Measurements from ENCODE around the gene CRYGN. TPM values are rescaled to one million over a fixed set of nuclear protein-coding genes. Genes with fewer than 3 reads are reported as not detected.

The CRYGN gene
- total RNA-seq, 1 donor from 2014 or later = 2.5 TPM

GRCh38 chr7:151437159-151437553 lies 2.8 kb downstream of the CRYGN start:
- no peak for DNase-seq (ENCODE audit: low spot score, unreplicated experiment)
- H3K9me3 Mint-ChIP-seq (ENCODE audit: low read depth) = no peaks in the 10 kb centered on the region

DNA sequence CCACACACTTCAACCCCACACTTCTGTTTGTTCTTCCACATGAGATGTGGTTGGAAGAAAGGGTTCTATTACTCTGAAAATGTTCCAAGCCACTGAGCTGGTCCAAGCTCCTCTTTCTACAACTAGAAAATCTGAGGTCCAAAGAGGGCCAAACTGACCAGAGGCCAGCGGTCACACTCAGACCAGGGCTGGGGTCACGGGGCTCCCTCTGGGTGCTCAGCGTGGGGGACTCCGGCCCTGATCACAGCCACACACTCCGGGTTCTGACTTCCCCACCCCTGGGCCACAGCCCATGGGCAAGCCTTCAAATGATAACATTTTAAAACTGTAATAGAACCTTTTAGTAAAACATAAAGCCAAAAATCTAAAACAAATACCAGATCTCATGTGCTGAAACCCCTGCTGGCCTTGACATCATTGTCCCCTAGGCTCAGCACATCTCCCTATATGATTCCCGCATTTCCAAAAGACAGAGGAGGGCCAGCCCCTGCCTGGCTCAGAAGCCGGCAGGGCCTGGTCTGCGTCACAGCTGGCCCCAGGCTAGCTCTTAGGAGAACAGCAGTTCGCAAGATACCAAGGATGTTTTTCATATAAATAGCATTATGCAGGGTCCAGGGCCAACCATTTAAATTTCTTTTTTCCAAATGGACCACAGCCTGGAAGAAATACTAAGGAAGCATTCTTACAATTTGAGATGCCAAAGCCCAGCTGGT lies 3.3 kb downstream of the CRYGN start:
- DNase-seq (ENCODE audit: low spot score, unreplicated experiment) = no peak
- no peaks in the 10 kb centered on the region for H3K9me3 Mint-ChIP-seq (ENCODE audit: low read depth)
- H3K27me3 Mint-ChIP-seq = peaks cover 15% of the 10 kb centered on the region
- H3K4me1 Mint-ChIP-seq (ENCODE audit: low read depth) = peaks cover 3% of the 10 kb centered on the region
- no peak overlapping the region for H3K4me3 Mint-ChIP-seq (ENCODE audit: low read depth)
- H3K36me3 Mint-ChIP-seq (ENCODE audit: insufficient read depth) = no peaks in the 10 kb centered on the region
- peak overlapping the region; percentile 22 for H3K27ac Mint-ChIP-seq
- TF ChIP-seq, protein P1, sequence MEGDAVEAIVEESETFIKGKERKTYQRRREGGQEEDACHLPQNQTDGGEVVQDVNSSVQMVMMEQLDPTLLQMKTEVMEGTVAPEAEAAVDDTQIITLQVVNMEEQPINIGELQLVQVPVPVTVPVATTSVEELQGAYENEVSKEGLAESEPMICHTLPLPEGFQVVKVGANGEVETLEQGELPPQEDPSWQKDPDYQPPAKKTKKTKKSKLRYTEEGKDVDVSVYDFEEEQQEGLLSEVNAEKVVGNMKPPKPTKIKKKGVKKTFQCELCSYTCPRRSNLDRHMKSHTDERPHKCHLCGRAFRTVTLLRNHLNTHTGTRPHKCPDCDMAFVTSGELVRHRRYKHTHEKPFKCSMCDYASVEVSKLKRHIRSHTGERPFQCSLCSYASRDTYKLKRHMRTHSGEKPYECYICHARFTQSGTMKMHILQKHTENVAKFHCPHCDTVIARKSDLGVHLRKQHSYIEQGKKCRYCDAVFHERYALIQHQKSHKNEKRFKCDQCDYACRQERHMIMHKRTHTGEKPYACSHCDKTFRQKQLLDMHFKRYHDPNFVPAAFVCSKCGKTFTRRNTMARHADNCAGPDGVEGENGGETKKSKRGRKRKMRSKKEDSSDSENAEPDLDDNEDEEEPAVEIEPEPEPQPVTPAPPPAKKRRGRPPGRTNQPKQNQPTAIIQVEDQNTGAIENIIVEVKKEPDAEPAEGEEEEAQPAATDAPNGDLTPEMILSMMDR (IDR thresholded peaks at IDR 0.05; ENCODE audit: unreplicated experiment) = no peak

More at GRCh38 chr7:151437159-151437553, 2.8 kb downstream of the CRYGN start:
- Mint-ChIP-seq H3K27me3 (peaks cover 19% of the 10 kb centered on the region), H3K4me1 (ENCODE audit: low read depth) (peaks cover 3% of the 10 kb centered on the region), H3K27ac (no peak overlapping the region), H3K36me3 (ENCODE audit: insufficient read depth) (no peaks in the 10 kb centered on the region), H3K4me3 (ENCODE audit: low read depth) (no peak overlapping the region)
- TF ChIP-seq, protein P1 (IDR thresholded peaks at IDR 0.05; ENCODE audit: unreplicated experiment) = no peak

- no peak overlapping the region for H3K4me3 Mint-ChIP-seq (ENCODE audit: low read depth)
- DNase-seq (ENCODE audit: low spot score, unreplicated experiment) = no peak
- H3K4me1 Mint-ChIP-seq (ENCODE audit: low read depth) = no peaks in the 10 kb centered on the region
These were observed 4.0 kb downstream of the CRYGN start for GRCh38 chr7:151435971-151436370.

DNA sequence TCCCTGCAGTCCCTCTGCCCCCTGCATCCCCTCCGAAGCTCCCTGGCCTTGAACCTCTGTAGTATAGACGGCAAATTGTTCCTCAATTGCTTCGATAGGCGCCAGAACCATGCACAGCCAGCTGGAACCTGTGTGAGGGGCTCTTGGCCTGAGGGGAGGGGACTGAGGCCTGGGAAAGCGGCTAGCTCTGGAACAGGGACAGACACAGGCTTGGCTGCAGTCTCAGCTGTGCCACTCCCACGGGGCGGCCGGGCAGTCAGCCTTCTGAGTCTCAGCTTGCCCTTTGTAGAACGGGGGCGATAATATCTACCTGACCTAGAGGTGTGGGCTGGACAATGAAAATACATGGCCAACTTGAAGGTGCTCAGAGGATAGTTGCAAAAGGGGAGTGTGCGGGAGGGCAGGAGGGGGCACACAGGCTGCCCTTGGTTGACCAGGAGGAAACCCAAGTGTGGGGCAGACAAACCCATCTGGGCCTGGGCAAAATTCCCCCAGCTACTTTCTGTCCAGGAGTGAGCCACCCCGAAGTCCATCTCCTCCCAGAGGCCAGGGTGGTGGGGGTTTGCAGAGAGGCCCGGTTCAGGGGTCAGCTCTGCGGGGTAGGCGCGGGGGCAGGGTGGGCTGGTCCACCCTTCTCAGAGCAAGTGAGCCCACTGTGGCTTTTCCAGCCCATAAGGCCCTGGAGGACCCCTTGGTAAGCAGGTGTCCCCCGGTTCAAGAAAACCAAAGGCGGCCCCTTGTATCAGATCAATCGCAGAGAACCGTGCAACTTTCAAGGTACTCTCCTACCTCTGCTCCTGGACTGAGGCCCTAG lies 4.6 kb downstream of the CRYGN start:
- no peak overlapping the region for H3K27ac Mint-ChIP-seq
- no peaks in the 10 kb centered on the region for H3K9me3 Mint-ChIP-seq (ENCODE audit: low read depth)
- no peaks in the 10 kb centered on the region for H3K36me3 Mint-ChIP-seq (ENCODE audit: insufficient read depth)
- no peaks in the 10 kb centered on the region for H3K4me1 Mint-ChIP-seq (ENCODE audit: low read depth)
- no peak overlapping the region for H3K4me3 Mint-ChIP-seq (ENCODE audit: low read depth)
- DNase-seq (ENCODE audit: low spot score, unreplicated experiment) = no peak
- H3K27me3 Mint-ChIP-seq = peaks cover 6% of the 10 kb centered on the region
- TF ChIP-seq, protein P1 (IDR thresholded peaks at IDR 0.05; ENCODE audit: unreplicated experiment) = no peak

More at GRCh38 chr7:151435971-151436370, 4.0 kb downstream of the CRYGN start:
- H3K9me3 Mint-ChIP-seq (ENCODE audit: low read depth) = no peaks in the 10 kb centered on the region
- H3K27me3 Mint-ChIP-seq = peaks cover 11% of the 10 kb centered on the region
- TF ChIP-seq, protein P1 (IDR thresholded peaks at IDR 0.05; ENCODE audit: unreplicated experiment) = no peak
- H3K27ac Mint-ChIP-seq = no peak overlapping the region
- H3K36me3 Mint-ChIP-seq (ENCODE audit: insufficient read depth) = no peaks in the 10 kb centered on the region

GRCh38 chr7:151434549-151434948 lies 5.4 kb downstream of the CRYGN start:
- TF ChIP-seq, protein P1 (IDR thresholded peaks at IDR 0.05; ENCODE audit: unreplicated experiment) = no peak
- H3K27me3 Mint-ChIP-seq = peaks cover 6% of the 10 kb centered on the region
- H3K27ac Mint-ChIP-seq = no peak overlapping the region
- no peak overlapping the region for H3K4me3 Mint-ChIP-seq (ENCODE audit: low read depth)
- H3K4me1 Mint-ChIP-seq (ENCODE audit: low read depth) = peaks cover 4% of the 10 kb centered on the region
- no peak for DNase-seq (ENCODE audit: low spot score, unreplicated experiment)
- no peaks in the 10 kb centered on the region for H3K9me3 Mint-ChIP-seq (ENCODE audit: low read depth)
- H3K36me3 Mint-ChIP-seq (ENCODE audit: insufficient read depth) = no peaks in the 10 kb centered on the region
